ENCODE results near the gene ZC3H7B. TPM values are rescaled to one million over a fixed set of nuclear protein-coding genes. Genes with fewer than 3 reads are reported as not detected.

Gene ZC3H7B
- total RNA-seq, 1 experiment from 2014 or later, result 42.0 TPM

DNA sequence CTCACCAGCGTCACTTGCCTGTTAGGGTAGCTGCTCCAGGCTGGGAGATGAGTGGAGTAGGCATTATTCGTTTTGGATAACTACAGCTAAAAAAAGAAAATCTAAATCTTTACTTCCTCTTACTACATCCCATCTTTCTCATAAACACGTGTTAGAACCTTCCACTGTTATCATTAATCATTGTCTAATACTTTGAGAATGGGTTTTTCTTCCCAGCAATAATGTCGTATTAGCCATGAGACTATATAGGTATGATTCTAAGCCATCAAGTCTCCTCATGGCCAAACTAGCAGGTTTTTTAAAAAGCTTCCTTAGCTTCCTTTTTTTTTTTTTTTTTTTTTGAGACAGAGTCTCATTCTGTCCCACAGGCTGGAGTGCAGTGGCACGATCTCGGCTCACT, 76.5 kb downstream of the ZC3H7B start:
- ATAC-seq (no peak), DNase-seq (ENCODE audit: low read depth, low spot score) (no peak)
- Histone ChIP-seq H3K36me3 (ENCODE audit: control insufficient read depth in 1 of 2, insufficient read depth in 2 of 2, low read length in 2 of 2) (no peaks in the 10 kb centered on the region), H2AFZ (ENCODE audit: low read depth, low read length, poor library complexity, severe bottlenecking) (no peak overlapping the region), H4K20me1 (ENCODE audit: insufficient read depth) (no peaks in the 10 kb centered on the region), H3K4me1 (ENCODE audit: control insufficient read depth in 1 of 2, insufficient read depth in 2 of 2, low read length in 2 of 2) (peaks cover 14 to 34% of the 10 kb centered on the region in 2 experiments), H3K4me2 (ENCODE audit: low read length) (no peak overlapping the region), H3K4me3 (replicated peaks in 1 of 2; ENCODE audit: low read depth in 1 of 2, low read length in 2 of 2) (no peak overlapping the region), H3K9me3 (ENCODE audit: control insufficient read depth in 1 of 2, insufficient read depth in 1 of 2, low read depth in 1 of 2, low read length in 2 of 2) (no peaks in the 10 kb centered on the region), H3K79me2 (ENCODE audit: insufficient read depth, low read length) (no peaks in the 10 kb centered on the region), H3K9me2 (ENCODE audit: insufficient read depth) (no peaks in the 10 kb centered on the region), H3K27me3 (ENCODE audit: insufficient read depth, low read length) (no peaks in the 10 kb centered on the region), H3K9ac (ENCODE audit: low read length) (no peak overlapping the region), H3K27ac (ENCODE audit: low read depth, low read length) (no peak overlapping the region)
- CTCF ChIA-PET, result interaction anchor here (1.3 to 1.7 kb wide), 2 partner anchors 11 to 25 kb away, joined by 3 read pairs; no protein-coding TSS in a partner anchor
- TF ChIP-seq, protein P1, sequence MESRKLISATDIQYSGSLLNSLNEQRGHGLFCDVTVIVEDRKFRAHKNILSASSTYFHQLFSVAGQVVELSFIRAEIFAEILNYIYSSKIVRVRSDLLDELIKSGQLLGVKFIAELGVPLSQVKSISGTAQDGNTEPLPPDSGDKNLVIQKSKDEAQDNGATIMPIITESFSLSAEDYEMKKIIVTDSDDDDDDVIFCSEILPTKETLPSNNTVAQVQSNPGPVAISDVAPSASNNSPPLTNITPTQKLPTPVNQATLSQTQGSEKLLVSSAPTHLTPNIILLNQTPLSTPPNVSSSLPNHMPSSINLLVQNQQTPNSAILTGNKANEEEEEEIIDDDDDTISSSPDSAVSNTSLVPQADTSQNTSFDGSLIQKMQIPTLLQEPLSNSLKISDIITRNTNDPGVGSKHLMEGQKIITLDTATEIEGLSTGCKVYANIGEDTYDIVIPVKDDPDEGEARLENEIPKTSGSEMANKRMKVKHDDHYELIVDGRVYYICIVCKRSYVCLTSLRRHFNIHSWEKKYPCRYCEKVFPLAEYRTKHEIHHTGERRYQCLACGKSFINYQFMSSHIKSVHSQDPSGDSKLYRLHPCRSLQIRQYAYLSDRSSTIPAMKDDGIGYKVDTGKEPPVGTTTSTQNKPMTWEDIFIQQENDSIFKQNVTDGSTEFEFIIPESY (IDR thresholded peaks at IDR 0.05; ENCODE audit: extremely low read depth, insufficient replicate concordance, low read length), result no peak
- no peak for TF ChIP-seq SIN3A (IDR thresholded peaks at IDR 0.05; ENCODE audit: low read depth)
- intact Hi-C loops (cut with micrococcal nuclease), result no loop called here
- RAD21 ChIA-PET (ENCODE audit: low non-redundant PET in 1 of 2, low total read pairs in 2 of 2, uncharacterized antibody in 2 of 2, unreplicated experiment in 2 of 2), result no interaction called here
- no TSS peak for BruUV-seq (replicated peaks)
- POLR2A ChIA-PET, result interaction anchor here (0.6 to 1.3 kb wide), 2 partner anchors 17 to 22 kb away, joined by 3 read pairs; no protein-coding TSS in a partner anchor

DNA sequence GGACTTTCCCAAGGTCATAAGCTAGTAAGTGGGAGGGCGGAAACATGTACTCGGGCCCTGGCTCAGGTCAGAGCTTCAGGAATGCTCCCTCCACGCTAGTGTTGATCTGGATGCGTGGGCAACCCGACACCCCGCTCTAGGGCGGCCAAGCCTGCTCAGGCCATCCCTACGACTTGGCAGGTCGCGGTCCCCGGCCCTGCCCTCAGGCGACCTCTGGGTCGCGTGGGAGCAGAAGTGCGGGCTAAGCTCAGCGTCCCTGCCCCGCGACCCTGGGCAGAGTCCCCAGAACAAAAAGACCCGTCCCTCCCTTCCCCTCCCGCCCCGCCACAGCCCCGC, 79.6 kb downstream of the ZC3H7B start:
- no peaks in the 10 kb centered on the region for H3K9me2 ChIP-seq (ENCODE audit: insufficient read depth)

More for the DNA sequence above, 79.6 kb downstream of the ZC3H7B start:
- Histone ChIP-seq H3K79me2 (ENCODE audit: insufficient read depth, low read length) (no peaks in the 10 kb centered on the region), H3K36me3 (ENCODE audit: control insufficient read depth in 1 of 2, insufficient read depth in 2 of 2, low read length in 2 of 2) (no peaks in the 10 kb centered on the region), H3K4me1 (ENCODE audit: control insufficient read depth in 1 of 2, insufficient read depth in 2 of 2, low read length in 2 of 2) (peaks cover 14 to 38% of the 10 kb centered on the region in 2 experiments), H3K27ac (ENCODE audit: low read depth, low read length) (peak overlapping the region; percentile 97), H3K9me3 (ENCODE audit: control insufficient read depth in 1 of 2, insufficient read depth in 1 of 2, low read depth in 1 of 2, low read length in 2 of 2) (no peaks in the 10 kb centered on the region), H3K4me3 (replicated peaks in 1 of 2; ENCODE audit: low read depth in 1 of 2, low read length in 2 of 2) (peak overlapping the region; percentile 42 to 65), H4K20me1 (ENCODE audit: insufficient read depth) (no peaks in the 10 kb centered on the region), H3K4me2 (ENCODE audit: low read length) (peak overlapping the region; percentile 86), H2AFZ (ENCODE audit: low read depth, low read length, poor library complexity, severe bottlenecking) (no peak overlapping the region), H3K27me3 (ENCODE audit: insufficient read depth, low read length) (no peaks in the 10 kb centered on the region), H3K9ac (ENCODE audit: low read length) (peak overlapping the region; percentile 88)
- no TSS peak for BruUV-seq (replicated peaks)
- ChIA-PET POLR2A (interaction anchor here (0.5 to 2.5 kb wide), 26 partner anchors 10 to 1452 kb away, joined by 3 to 20 read pairs (median 5); partner anchors contain the start of genes DESI1, NDUFA6, PHF5A and PMM1), CTCF (interaction anchor here (0.5 to 2.4 kb wide), 6 partner anchors 14 to 1406 kb away, joined by 3 to 11 read pairs (median 6); no protein-coding TSS in a partner anchor), RAD21 (ENCODE audit: low non-redundant PET in 1 of 2, low total read pairs in 2 of 2, uncharacterized antibody in 2 of 2, unreplicated experiment in 2 of 2) (interaction anchor here in 1 of 2 experiments (0.6 to 1.0 kb wide), 5 partner anchors 14 to 185 kb away, joined by 3 to 8 read pairs (median 5); partner anchors contain the start of gene ZC3H7B)
- DNase-seq (ENCODE audit: low read depth, low spot score) (peak; percentile 67), ATAC-seq (peak; percentile 68)
- intact Hi-C loops (cut with micrococcal nuclease), result loop anchor here (2.0 kb wide), 1 partner anchor 290 kb away; no protein-coding TSS in a partner anchor
- no peak for TF ChIP-seq YY1 (IDR thresholded peaks at IDR 0.05; ENCODE audit: extremely low read depth, insufficient replicate concordance, low read depth, low read length)
- TF ChIP-seq, protein P1 (IDR thresholded peaks at IDR 0.05; ENCODE audit: extremely low read depth, insufficient replicate concordance, low read length), result no peak
- TF ChIP-seq ZNF274 (IDR thresholded peaks at IDR 0.05; ENCODE audit: low read depth, low read length), result no peak
- TF ChIP-seq TCF7L2 (IDR thresholded peaks at IDR 0.05; ENCODE audit: borderline replicate concordance, extremely low read depth, insufficient read depth, insufficient read length), result peak; percentile 14
- peak; percentile 68 for TF ChIP-seq EGR1 (IDR thresholded peaks at IDR 0.05; ENCODE audit: low read depth)
- TF ChIP-seq FOSL1 (IDR thresholded peaks at IDR 0.05; ENCODE audit: low read depth), result no peak
- peak; percentile 18 for TF ChIP-seq POLR2A (IDR thresholded peaks at IDR 0.05; ENCODE audit: borderline replicate concordance, extremely low read depth, insufficient read depth, insufficient read length)
- TF ChIP-seq SIN3A (IDR thresholded peaks at IDR 0.05; ENCODE audit: low read depth), result peak; percentile 73; the same call in 1 of the 2 replicates

Data from HCT116 (cell line).